Activated T-helper 1 cell treated with anti-CD3 and anti-CD28 coated beads, Interleukin-2, amount 50 U/mL, for 16 hours (primary cell): Measurements from ENCODE around the gene FEM1B.

Source experiments
- DNase-seq, 2 donors: peaks; one replicate each; pipeline ENCODE4 v3.0.0-alpha.2; 2020; ENCODE audit warnings: low read depth in 1 of 2, low spot score in 1 of 2

The FEM1B gene

DNA sequence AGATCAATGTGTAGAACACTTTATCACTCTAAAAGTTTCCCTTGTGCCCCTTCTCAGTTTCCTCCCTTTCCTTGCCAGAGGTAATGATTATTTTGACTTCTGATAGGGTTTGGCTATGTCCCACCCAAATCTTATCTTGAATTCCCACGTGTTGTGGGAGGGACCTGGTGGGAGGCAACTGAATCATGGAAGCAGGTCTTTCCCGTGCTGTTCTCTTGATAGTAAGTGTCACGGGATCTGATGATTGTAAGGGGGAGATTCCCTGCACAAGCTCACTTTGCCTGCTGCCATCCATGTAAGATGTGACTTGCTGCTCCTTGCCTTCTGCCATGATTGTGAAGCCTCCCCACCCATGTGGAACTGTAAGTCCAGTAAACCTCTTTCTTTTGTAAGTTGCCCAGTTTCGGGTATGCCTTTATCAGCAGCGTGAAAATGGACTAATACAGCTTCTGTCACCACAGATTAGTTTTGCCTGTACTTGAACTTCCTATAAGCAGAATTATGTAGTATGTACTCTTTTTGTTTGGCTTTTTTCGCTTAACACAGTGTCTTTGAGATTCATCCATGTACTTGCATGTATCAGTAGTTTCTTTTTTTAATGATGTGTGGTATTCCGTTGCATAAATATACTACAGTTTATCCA is 7.2 kb downstream of the FEM1B start:
- DNase-seq = no peak

- no peak for DNase-seq
Observed at GRCh38 chr15:68285259-68285980, 7.9 kb downstream of the FEM1B start.

- no peak for DNase-seq
Observed at GRCh38 chr15:68286256-68286655, 8.7 kb downstream of the FEM1B start.

- DNase-seq = no peak
Observed at GRCh38 chr15:68289057-68289456, 11.5 kb downstream of the FEM1B start.

GRCh38 chr15:68289621-68290352 is 12.2 kb downstream of the FEM1B start:
- no peak for DNase-seq

- DNase-seq = no peak
Observed at GRCh38 chr15:68290715-68291114, 13.2 kb downstream of the FEM1B start.

- no peak for DNase-seq
Observed at GRCh38 chr15:68292157-68292781, 14.7 kb downstream of the FEM1B start.

- no peak for DNase-seq
Observed at GRCh38 chr15:68292967-68293366, 15.4 kb downstream of the FEM1B start.

- no peak for DNase-seq
Observed at GRCh38 chr15:68295014-68295805, 17.7 kb downstream of the FEM1B start.

GRCh38 chr15:68298336-68298735 is 20.8 kb downstream of the FEM1B start:
- no peak for DNase-seq

- DNase-seq = no peak
Observed at GRCh38 chr15:68298882-68299381, 21.4 kb downstream of the FEM1B start.

GRCh38 chr15:68299436-68299835 is 21.9 kb downstream of the FEM1B start:
- DNase-seq = no peak

DNA sequence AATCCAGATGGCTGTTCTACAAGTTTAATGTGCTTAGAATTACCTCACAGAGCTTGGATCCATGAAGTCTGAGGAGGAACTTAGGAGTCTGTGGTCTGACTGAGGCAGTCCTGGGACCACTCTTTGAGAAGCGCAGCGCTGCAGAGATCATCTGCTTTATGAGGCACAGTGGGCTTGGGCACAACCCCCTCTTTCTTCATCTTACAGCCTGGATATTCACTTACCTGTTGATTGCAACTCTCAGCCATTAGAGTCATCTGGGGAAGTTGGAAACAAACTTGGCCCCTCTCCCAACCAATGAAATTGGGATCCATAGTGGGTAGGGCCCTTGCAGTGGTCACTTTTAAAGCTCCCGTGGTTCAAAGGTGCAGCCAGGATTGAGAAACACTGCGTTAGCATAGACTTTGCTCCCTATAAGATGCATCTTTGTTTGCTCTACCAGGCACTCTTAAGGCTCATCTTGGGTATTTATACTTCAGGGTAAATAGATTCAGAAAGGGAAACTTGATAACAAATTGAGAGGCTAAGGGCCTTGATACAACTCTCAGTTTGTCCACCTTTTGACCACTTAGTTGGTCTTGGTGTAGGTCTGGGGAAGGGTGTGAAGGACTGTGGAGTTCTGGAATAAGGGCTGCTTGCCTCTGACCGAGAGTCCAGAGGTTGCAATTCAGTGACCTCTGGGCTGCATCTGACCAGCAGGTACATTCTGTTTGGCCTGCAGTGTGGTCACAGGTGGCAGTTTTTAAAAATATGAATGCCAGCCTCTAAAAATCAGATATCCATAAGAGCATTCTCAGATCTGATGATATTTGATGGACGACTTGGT is 22.8 kb downstream of the FEM1B start:
- DNase-seq = no peak

DNA sequence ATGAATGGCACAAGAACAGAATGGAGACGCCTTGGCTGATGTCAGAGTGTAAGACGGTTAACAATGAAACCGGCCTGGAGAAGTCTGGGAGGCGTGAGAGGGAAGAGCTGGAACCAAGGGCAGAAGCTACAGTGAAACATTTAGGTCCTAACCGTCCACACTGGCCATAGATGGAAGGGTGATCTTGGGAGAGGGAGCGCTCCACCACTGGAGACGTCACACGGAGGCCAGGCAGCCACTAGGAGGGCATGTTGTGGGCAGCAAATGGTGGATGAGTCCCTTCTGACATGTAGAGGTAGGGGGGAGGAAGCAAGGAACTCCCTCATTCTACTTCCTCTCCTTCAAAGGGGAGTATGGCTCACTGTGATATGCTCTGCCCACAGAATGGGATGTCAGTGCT is 23.8 kb downstream of the FEM1B start:
- no peak for DNase-seq

DNA sequence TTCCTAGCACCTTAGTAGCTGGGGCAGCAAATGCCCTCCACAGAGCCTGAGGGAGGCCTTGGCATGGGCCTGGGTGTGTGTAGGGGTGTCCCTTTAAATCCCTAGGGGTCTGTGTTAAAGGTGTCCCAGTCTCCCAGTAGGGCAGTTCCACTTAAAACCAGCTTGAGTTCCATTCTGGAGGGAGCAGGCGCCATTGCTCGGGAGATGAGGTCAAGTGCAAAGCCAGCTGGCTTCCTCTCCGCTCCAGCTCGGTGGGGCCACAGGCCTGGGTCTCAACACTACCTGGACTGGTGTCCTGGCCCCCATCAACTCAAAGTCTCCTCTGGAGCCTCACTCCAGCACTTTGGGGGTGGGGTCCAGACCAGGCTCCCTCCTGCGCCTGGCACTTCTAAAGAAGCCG is 25.2 kb downstream of the FEM1B start:
- no peak for DNase-seq

DNA sequence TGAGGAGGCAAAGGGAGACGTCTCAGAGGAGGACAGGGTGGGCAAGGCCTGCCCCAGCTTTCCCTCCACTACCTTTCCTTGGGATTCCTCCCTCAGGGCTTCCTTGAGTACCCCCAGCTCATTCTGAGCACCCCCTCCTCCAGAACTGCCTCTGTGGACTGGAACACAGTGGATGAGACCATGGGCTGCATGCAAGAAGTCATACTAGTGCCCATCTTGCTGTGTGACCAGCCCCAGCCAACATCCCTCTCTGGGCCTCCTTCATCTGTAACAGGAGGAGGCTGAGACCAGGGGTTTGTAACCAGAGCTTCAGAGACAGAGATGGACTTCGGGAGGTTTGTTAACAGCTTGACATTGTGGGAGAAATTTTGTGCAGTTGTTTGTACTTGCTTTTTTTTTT is 25.6 kb downstream of the FEM1B start:
- no peak for DNase-seq

- no peak for DNase-seq
Observed at GRCh38 chr15:68303560-68304436, 26.3 kb downstream of the FEM1B start.

DNA sequence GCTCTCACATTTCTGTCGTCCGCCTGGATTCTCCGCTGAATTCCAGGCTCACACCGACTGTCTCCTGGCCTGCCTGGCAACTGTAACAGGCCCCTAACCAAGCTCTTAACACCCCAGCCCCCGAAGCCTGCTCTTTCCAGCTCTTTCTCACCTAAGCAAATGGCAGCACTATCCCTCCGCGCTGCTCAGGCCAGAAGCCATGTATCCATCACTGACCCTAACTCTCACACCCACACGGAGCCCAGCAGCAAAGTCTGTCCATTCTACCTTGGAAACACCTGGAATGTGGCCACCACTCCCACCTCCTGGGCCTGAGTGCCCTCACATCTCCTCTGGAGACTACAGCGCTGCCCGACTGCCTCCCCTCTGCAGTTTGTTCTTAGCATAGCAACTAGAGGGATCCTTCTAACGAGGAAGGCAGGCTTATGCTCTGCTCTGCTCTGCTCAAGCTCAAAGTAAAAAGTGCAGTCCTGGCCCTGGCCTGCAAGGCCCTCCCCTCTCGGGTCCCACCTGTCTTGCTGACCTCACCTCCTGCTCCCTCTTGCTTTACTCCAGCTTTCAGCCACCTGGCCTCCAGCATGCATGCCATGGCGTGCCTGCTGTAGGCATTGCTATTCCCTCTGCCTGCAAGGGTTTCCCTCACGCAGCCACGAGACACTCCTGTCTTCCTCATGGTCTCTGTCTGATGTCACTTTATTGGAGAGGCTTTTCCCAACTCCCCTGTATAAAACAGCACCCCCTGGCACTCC is 27.2 kb downstream of the FEM1B start:
- no peak for DNase-seq
